GM12873 (cell line): ENCODE measurements around the gene ANKS1A.

Experiments used
- TF ChIP-seq, protein P1 (sequence below): IDR thresholded peaks from 2 replicates; pipeline ENCODE4 v1.5.1; 2012; ENCODE audit warnings: low read depth, mild to moderate bottlenecking, moderate library complexity, low read length, control low read depth; ENCODE audit not compliant: insufficient read depth; ENCODE audit errors: missing control alignments

Gene ANKS1A

DNA sequence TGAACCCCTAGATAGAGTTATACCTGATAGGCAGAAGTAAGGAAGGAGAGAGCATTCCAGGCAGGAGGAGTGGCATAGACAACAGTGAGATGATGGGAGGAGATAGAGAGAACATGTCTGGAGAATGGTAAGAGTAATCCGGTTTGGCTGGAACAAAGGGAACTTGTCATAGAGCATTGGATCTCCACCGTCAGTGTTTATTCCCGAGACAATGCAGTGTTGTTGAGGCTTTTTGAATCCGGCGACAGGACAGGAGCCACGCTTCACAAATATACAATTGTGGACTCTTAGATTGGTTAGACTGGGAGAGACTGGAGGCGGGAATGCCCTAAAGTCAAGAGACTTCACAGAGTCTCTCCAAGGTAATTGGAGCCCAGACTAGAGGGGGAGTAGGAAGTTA lies 119.8 kb downstream of the ANKS1A start:
- TF ChIP-seq, protein P1, sequence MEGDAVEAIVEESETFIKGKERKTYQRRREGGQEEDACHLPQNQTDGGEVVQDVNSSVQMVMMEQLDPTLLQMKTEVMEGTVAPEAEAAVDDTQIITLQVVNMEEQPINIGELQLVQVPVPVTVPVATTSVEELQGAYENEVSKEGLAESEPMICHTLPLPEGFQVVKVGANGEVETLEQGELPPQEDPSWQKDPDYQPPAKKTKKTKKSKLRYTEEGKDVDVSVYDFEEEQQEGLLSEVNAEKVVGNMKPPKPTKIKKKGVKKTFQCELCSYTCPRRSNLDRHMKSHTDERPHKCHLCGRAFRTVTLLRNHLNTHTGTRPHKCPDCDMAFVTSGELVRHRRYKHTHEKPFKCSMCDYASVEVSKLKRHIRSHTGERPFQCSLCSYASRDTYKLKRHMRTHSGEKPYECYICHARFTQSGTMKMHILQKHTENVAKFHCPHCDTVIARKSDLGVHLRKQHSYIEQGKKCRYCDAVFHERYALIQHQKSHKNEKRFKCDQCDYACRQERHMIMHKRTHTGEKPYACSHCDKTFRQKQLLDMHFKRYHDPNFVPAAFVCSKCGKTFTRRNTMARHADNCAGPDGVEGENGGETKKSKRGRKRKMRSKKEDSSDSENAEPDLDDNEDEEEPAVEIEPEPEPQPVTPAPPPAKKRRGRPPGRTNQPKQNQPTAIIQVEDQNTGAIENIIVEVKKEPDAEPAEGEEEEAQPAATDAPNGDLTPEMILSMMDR, result no peak

DNA sequence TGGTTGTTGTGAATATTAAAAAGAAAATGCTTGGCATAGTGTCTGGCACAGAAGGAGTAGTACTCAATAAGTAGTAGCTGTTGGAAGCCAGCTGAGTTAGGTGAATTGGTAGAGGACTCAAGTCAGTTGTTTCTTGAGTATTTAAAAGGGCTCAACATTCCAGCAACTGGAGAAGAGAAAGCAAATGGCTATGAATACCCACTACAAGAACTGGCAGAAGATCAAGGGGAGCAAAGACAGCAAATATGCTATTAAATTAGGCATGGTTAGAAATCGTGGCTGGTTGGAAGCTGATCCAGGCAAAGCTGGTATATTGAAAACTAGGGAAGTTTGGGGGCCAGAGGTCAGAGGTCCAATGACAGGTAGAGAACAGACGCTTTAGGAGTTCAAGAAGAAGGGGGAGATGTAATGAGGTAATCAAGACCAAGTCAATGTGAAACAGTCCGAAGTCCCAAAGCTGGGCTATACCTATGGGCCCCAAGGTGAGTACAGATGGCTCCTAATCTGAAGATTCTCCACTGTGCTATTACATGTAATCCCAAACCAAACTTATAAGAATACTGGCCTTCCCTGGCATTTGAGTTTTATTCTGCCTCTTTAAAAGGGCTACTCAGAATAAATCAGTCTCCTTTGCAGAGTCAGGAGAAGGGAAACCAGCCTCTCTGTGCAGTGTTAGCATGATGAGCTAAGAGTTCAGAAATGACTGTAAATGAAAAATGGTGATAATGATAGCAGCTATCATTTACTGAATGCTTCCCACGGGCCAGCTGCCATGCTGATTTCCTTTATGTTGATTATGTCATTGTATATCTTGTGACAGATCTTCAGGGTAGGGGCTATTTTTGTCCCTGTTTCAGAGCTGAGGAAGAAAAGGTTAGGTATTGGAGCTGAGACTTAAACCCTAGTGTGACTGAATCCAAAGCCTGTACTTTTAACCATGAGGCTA lies 122.3 kb downstream of the ANKS1A start:
- TF ChIP-seq, protein P1, result no peak

DNA sequence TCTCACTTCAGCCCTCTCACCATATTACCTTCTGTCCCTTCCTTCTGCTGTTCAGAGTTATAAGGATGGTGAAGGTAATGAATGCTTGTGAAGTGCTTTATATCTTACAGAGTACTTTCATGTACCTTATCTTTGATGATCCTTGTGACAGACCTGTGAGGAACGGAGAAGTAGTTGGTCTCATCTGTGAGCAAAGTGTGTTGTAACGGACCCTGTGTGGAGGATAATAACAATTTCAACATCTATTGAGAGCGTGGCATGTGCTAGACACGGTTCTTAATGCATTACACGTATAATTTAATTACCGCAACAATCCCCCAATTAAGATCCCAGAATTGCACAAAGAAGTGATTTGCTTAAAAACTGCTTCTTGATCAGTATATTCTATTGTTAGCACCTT lies 124.6 kb downstream of the ANKS1A start:
- TF ChIP-seq, protein P1, result no peak

DNA sequence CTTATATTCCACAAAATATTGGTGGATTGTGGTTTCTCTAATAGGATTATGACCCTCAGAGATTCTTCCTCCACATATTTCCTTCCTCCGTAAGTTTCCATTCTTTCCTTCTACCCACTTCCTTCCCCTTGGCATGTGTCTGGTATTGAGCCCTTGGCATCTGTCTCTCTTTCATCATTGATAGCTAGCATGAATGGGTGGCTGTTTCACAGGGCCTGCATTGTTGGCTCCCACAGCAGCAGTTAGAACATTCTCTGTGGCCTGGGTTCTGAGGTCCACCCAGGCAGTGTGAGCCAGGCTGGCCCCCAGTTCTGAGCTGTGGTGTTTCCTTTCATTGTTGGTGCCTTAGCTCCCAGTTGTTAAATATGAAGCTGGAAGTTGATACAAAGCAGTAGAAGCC lies 125.3 kb downstream of the ANKS1A start:
- TF ChIP-seq, protein P1, result no peak

DNA sequence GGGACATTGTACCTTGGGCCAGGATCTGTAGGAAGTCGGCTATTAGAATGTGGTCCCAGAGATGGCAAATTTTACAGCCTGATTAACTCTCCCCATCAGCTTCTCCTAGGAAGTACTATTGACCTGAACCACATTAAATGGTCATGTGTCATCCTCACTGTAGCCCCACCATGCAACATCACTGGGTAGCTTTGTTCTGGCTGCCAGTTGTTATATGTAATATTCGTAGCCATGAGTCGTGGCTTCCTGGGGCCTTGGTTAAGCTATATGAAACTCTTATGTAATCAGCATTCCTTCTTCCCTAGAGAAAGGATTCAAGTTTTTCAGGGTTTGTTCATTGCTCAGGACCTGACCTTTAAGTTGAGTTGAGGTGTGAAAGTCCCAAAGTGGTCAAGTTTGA lies 125.7 kb downstream of the ANKS1A start:
- TF ChIP-seq, protein P1, result no peak

DNA sequence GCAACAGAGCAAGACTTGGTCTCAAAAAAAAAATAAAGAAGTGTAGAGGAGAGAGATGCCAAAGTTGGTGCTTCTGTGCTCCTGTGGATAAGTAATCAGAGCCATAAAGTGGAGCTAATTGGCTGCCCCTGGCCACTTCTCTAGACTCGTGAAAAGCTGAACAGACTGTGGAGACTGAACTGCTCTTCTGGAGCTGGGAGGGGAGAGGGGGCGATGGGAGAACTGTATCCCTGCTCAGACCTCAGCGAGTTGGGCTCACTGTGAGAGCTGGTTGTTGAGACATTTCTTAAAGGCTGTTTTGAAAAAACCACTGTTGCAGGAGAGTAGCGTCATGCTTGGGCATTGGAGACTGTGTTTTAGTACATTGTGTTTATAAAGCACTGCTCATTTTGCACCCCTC lies 126.4 kb downstream of the ANKS1A start:
- TF ChIP-seq, protein P1, result no peak

DNA sequence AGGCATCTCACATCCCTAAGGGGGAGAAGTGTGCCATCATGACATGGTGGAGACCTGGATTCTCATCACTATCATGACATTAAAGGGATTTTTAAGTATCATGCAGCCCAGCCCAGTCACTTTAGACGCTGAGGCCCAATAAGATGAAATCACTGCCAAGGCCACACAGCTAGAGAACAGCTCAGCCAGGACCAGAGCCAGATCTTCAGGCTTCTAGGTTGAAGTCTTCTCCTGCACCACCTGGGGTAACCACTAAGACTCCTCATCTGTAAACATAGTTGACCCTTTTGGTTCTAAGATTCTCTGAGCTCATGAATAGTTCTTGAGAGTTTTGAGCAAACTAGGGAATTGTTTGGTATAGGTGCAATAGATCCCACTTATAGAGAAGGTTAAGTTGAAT lies 126.9 kb downstream of the ANKS1A start:
- TF ChIP-seq, protein P1, result no peak
